T-helper 1 cell treated with Interleukin-12 subunit alpha and Interleukin-12 subunit beta and Interleukin-4 antibody, amounts not matched to agents 30 μg/mL and 1 μg/mL, for 36 hours (primary cell): ENCODE measurements around the gene SAXO1.

Experiments used
- H3K27ac Mint-ChIP-seq: one replicate; pipeline ENCODE4 v1.8.0; 2021; ENCODE audit warnings: mild to moderate bottlenecking, mixed read lengths
- H3K27me3 Mint-ChIP-seq: one replicate; pipeline ENCODE4 v1.8.0; 2021; ENCODE audit warnings: low read depth, mixed read lengths
- H3K36me3 Mint-ChIP-seq: one replicate; pipeline ENCODE4 v1.8.0; 2021; ENCODE audit warnings: low read depth, mixed read lengths
- H3K4me1 Mint-ChIP-seq: one replicate; pipeline ENCODE4 v1.8.0; 2021; ENCODE audit warnings: low read depth, mixed read lengths
- H3K4me3 Mint-ChIP-seq: one replicate; pipeline ENCODE4 v1.8.0; 2021; ENCODE audit warnings: mild to moderate bottlenecking, moderate library complexity, mixed read lengths
- H3K9me3 Mint-ChIP-seq: one replicate; pipeline ENCODE4 v1.8.0; 2021; ENCODE audit warnings: mixed read lengths

SAXO1 gene

GRCh38 chr9:18903450-18903849, 129.6 kb downstream of the SAXO1 start:
- peaks cover 21% of the 10 kb centered on the region for H3K9me3 Mint-ChIP-seq
- peaks cover 2% of the 10 kb centered on the region for H3K36me3 Mint-ChIP-seq
- no peak overlapping the region for H3K4me3 Mint-ChIP-seq
- peaks cover 18% of the 10 kb centered on the region for H3K27me3 Mint-ChIP-seq
- no peak overlapping the region for H3K27ac Mint-ChIP-seq
- H3K4me1 Mint-ChIP-seq, result no peaks in the 10 kb centered on the region

GRCh38 chr9:18896531-18897179, 136.4 kb downstream of the SAXO1 start:
- Mint-ChIP-seq H3K4me1 (peaks cover 4% of the 10 kb centered on the region), H3K36me3 (peaks cover 12% of the 10 kb centered on the region), H3K9me3 (peaks cover 39% of the 10 kb centered on the region), H3K27me3 (peaks cover 18% of the 10 kb centered on the region), H3K4me3 (no peak overlapping the region), H3K27ac (no peak overlapping the region)

- Mint-ChIP-seq H3K4me3 (no peak overlapping the region), H3K9me3 (peaks cover 33% of the 10 kb centered on the region), H3K4me1 (peaks cover 4% of the 10 kb centered on the region), H3K36me3 (peaks cover 12% of the 10 kb centered on the region), H3K27ac (no peak overlapping the region), H3K27me3 (peaks cover 18% of the 10 kb centered on the region)
Observed at GRCh38 chr9:18896004-18896403, 137.0 kb downstream of the SAXO1 start.

DNA sequence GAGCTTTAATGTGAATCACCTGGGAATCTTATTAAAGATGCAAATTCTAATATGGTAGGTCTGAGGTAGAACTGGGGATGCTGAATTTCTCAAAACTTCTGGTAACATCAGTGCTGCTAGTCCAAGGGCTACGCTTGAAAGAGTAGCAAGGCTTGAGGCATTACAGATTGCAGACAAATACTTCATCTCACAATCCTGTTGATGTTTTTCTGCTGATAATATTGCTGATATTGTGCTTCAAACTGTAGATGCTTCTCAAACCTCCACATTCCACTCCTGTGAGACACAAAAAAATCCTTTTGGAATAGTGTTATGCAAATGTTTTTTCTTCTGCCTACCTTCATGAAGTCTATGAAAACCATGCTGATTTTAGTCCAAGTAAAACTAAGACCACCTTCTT, 139.5 kb downstream of the SAXO1 start:
- Mint-ChIP-seq H3K36me3 (peaks cover 10% of the 10 kb centered on the region), H3K4me3 (no peak overlapping the region), H3K9me3 (peaks cover 29% of the 10 kb centered on the region), H3K4me1 (peaks cover 7% of the 10 kb centered on the region), H3K27me3 (peaks cover 5% of the 10 kb centered on the region), H3K27ac (no peak overlapping the region)

DNA sequence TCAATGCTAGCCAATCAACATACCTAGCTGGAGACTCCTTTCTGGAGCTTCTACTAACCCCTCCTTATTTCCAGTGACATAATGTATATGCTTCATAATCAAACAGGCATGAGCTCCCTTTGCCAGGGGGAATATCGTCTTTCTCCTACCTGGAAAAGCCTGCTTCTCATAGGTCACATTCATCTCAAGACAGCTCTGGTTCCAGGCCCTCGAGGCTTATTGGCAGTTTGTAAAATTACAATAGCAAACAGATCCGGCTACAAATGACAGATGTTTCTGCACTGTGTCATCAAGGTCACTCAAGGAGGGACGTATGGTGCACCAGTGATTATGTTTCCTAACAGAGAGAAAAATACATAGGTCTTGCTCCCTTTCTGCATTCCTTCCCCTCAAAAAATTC, 140.0 kb downstream of the SAXO1 start:
- H3K4me1 Mint-ChIP-seq, result peaks cover 7% of the 10 kb centered on the region
- no peak overlapping the region for H3K27ac Mint-ChIP-seq
- no peak overlapping the region for H3K4me3 Mint-ChIP-seq
- peaks cover 24% of the 10 kb centered on the region for H3K9me3 Mint-ChIP-seq
- peaks cover 10% of the 10 kb centered on the region for H3K36me3 Mint-ChIP-seq
- peaks cover under 1% of the 10 kb centered on the region for H3K27me3 Mint-ChIP-seq

- peaks cover 24% of the 10 kb centered on the region for H3K9me3 Mint-ChIP-seq
- H3K4me3 Mint-ChIP-seq, result no peak overlapping the region
- no peaks in the 10 kb centered on the region for H3K27me3 Mint-ChIP-seq
- peaks cover 10% of the 10 kb centered on the region for H3K36me3 Mint-ChIP-seq
- H3K4me1 Mint-ChIP-seq, result peaks cover 7% of the 10 kb centered on the region
- H3K27ac Mint-ChIP-seq, result no peak overlapping the region
Observed at GRCh38 chr9:18891946-18892670, 140.9 kb downstream of the SAXO1 start.

DNA sequence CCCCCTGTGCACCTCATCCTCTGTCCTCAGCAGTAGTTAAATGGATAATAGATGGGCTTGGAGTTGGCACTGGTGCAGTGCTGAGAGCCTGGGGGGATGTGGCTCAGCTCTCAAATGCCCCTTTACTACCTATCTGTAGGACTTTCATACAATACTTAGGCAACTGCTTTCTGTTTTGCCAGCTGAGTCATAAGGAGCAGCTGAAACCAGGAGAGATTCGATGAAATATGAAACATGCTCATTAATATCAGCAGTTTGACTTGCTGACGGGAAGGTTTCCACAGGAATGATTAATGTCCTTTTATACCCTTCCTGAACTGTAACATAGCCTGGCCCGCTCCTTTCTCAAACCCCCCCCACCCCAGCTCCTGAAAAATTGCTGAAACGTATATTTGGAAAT, 142.6 kb downstream of the SAXO1 start:
- H3K36me3 Mint-ChIP-seq, result peaks cover 5% of the 10 kb centered on the region
- peaks cover 3% of the 10 kb centered on the region for H3K4me1 Mint-ChIP-seq
- H3K4me3 Mint-ChIP-seq, result no peak overlapping the region
- H3K27me3 Mint-ChIP-seq, result no peaks in the 10 kb centered on the region
- no peak overlapping the region for H3K27ac Mint-ChIP-seq
- peaks cover 10% of the 10 kb centered on the region for H3K9me3 Mint-ChIP-seq

GRCh38 chr9:18889550-18889949, 143.5 kb downstream of the SAXO1 start:
- peaks cover 3% of the 10 kb centered on the region for H3K4me1 Mint-ChIP-seq
- H3K36me3 Mint-ChIP-seq, result peaks cover 3% of the 10 kb centered on the region
- H3K27me3 Mint-ChIP-seq, result peaks cover 2% of the 10 kb centered on the region
- peaks cover 4% of the 10 kb centered on the region for H3K9me3 Mint-ChIP-seq
- H3K4me3 Mint-ChIP-seq, result no peak overlapping the region
- H3K27ac Mint-ChIP-seq, result no peak overlapping the region

DNA sequence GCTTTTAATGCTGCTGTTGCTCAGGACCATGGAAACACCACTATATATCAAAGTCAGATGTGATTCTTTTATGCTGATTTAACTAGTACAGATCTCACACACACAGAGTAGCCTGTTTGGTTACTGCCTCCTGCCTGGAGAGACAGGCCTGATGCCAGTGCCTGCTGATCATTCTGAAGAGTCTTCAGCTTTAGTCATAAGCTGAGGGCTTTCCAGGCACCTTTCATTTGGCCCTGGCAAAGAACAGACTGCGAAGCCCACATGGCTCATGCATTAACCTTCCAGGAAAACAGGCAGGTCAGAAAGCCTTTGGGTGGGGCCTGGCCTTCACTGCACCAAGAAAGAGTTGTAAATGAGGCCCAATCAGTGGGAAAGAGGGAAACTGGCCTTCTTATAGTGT, 144.7 kb downstream of the SAXO1 start:
- no peak overlapping the region for H3K27ac Mint-ChIP-seq
- peaks cover 3% of the 10 kb centered on the region for H3K4me1 Mint-ChIP-seq
- no peak overlapping the region for H3K4me3 Mint-ChIP-seq
- H3K9me3 Mint-ChIP-seq, result no peaks in the 10 kb centered on the region
- H3K27me3 Mint-ChIP-seq, result peaks cover 8% of the 10 kb centered on the region
- H3K36me3 Mint-ChIP-seq, result no peaks in the 10 kb centered on the region

- Mint-ChIP-seq H3K36me3 (no peaks in the 10 kb centered on the region), H3K9me3 (no peaks in the 10 kb centered on the region), H3K4me1 (peaks cover 3% of the 10 kb centered on the region), H3K27ac (no peak overlapping the region), H3K4me3 (no peak overlapping the region), H3K27me3 (peaks cover 12% of the 10 kb centered on the region)
Observed at GRCh38 chr9:18887546-18887945, 145.5 kb downstream of the SAXO1 start.

GRCh38 chr9:18881758-18882157, 151.3 kb downstream of the SAXO1 start:
- Mint-ChIP-seq H3K27ac (no peak overlapping the region), H3K9me3 (peaks cover 1% of the 10 kb centered on the region), H3K4me3 (no peak overlapping the region), H3K27me3 (peaks cover 19% of the 10 kb centered on the region), H3K4me1 (no peaks in the 10 kb centered on the region), H3K36me3 (no peaks in the 10 kb centered on the region)

DNA sequence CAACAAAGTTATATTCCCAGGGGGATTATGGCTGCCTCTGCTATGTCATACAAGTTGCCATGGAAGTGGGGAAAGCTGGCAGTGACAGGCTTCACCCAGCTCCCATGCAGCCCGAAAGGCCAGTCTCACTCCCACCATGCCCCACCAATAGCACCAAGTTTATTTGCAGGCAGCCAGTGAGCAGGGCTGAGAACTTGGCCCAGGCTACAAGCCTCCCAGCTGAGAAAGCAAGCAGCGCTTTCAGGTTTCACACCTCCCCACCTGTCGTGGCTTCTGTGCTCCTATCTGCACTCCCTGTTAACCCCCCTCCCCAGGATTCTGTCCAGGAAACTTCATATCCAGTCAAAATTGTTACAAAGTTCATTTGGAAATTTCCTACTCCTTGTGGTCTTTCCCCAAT, 155.0 kb downstream of the SAXO1 start:
- Mint-ChIP-seq H3K9me3 (peaks cover 7% of the 10 kb centered on the region), H3K36me3 (no peaks in the 10 kb centered on the region), H3K4me3 (no peak overlapping the region), H3K27me3 (peaks cover 8% of the 10 kb centered on the region), H3K4me1 (peaks cover 3% of the 10 kb centered on the region), H3K27ac (no peak overlapping the region)
